GM06990 (cell line): Measurements from ENCODE around the gene TTR.

Experiments
- DNase-seq: peaks from one replicate; pipeline ENCODE4 v3.0.0-alpha.2; 2011; ENCODE audit not compliant: insufficient read length; ENCODE audit errors: extremely low read depth
- H3K27me3 ChIP-seq: replicated peaks from 2 replicates; pipeline ENCODE4 v1.6.0; 2011; ENCODE audit warnings: low read length; ENCODE audit not compliant: control insufficient read depth, insufficient read depth
- H3K36me3 ChIP-seq: 2 replicates; pipeline ENCODE4 v1.5.1; 2011; ENCODE audit warnings: low read length; ENCODE audit not compliant: control insufficient read depth, insufficient read depth
- H3K4me3 ChIP-seq: replicated peaks from 2 replicates; pipeline ENCODE4 v1.5.1; 2011; ENCODE audit warnings: low read depth, mild to moderate bottlenecking, control low read depth, low read length
- TF ChIP-seq, protein P1 (sequence below): IDR thresholded peaks from 2 replicates; pipeline ENCODE4 v1.5.1; 2011; ENCODE audit warnings: low read length, control low read depth, mild to moderate bottlenecking, inconsistent platforms; ENCODE audit not compliant: insufficient read depth, poor library complexity, severe bottlenecking

TTR gene

DNA sequence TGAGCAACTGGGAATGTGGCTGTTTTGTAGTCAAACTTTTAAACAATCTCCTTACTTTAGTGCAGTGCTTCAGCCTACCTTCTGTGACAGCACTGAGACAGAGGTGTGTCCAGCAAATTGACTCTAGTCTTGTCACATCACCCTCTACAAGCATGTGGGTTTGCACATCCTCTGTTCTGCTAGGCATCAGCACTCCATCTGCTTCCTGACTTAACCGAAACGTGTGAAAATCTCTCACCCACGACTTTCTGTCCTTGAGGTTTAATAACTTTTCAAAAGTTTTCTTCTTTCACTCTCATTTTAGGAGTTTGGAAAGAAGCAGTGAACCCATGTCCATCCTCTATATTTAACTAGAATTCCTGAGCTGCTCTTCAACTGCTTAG lies 42.6 kb downstream of the TTR start:
- no peaks in the 10 kb centered on the region for H3K36me3 ChIP-seq
- no peaks in the 10 kb centered on the region for H3K27me3 ChIP-seq
- TF ChIP-seq, protein P1, sequence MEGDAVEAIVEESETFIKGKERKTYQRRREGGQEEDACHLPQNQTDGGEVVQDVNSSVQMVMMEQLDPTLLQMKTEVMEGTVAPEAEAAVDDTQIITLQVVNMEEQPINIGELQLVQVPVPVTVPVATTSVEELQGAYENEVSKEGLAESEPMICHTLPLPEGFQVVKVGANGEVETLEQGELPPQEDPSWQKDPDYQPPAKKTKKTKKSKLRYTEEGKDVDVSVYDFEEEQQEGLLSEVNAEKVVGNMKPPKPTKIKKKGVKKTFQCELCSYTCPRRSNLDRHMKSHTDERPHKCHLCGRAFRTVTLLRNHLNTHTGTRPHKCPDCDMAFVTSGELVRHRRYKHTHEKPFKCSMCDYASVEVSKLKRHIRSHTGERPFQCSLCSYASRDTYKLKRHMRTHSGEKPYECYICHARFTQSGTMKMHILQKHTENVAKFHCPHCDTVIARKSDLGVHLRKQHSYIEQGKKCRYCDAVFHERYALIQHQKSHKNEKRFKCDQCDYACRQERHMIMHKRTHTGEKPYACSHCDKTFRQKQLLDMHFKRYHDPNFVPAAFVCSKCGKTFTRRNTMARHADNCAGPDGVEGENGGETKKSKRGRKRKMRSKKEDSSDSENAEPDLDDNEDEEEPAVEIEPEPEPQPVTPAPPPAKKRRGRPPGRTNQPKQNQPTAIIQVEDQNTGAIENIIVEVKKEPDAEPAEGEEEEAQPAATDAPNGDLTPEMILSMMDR = no peak
- H3K4me3 ChIP-seq = no peak overlapping the region
- DNase-seq = peak; percentile 50

GRCh38 chr18:31636387-31636786 lies 44.7 kb downstream of the TTR start:
- no peaks in the 10 kb centered on the region for H3K27me3 ChIP-seq
- H3K36me3 ChIP-seq = no peaks in the 10 kb centered on the region; the same call in 1 of the 2 replicates
- TF ChIP-seq, protein P1 = no peak
- DNase-seq = no peak
- no peak overlapping the region for H3K4me3 ChIP-seq

GRCh38 chr18:31637445-31637844 lies 45.8 kb downstream of the TTR start:
- no peak for DNase-seq
- TF ChIP-seq, protein P1 = no peak
- H3K36me3 ChIP-seq = no peaks in the 10 kb centered on the region; the same call in 1 of the 2 replicates
- H3K4me3 ChIP-seq = no peak overlapping the region
- H3K27me3 ChIP-seq = no peaks in the 10 kb centered on the region

GRCh38 chr18:31643003-31643402 lies 51.3 kb downstream of the TTR start:
- TF ChIP-seq, protein P1 = no peak
- no peak for DNase-seq
- H3K4me3 ChIP-seq = no peak overlapping the region
- H3K36me3 ChIP-seq = no peaks in the 10 kb centered on the region; the same call in 1 of the 2 replicates
- no peaks in the 10 kb centered on the region for H3K27me3 ChIP-seq

- Histone ChIP-seq H3K36me3 (no peaks in the 10 kb centered on the region; the same call in 1 of the 2 replicates), H3K27me3 (no peaks in the 10 kb centered on the region), H3K4me3 (no peak overlapping the region)
- TF ChIP-seq, protein P1 = no peak
- no peak for DNase-seq
Observed at GRCh38 chr18:31645411-31645810, 53.7 kb downstream of the TTR start.
